Right renal pelvis (tissue), 4 donors: ENCODE data around the gene PTP4A2. TPM values are rescaled to one million over a fixed set of nuclear protein-coding genes. Genes with fewer than 3 reads are reported as not detected.
"Not testable (repeated sequence)": the region's sequence is repeated elsewhere in the genome, so short reads cannot be mapped to it uniquely, and the experiment has no call there.

ENCODE experiments used
- DNase-seq, 4 donors: peaks; one replicate each; pipeline ENCODE4 v3.0.0-alpha.2; 2013; ENCODE audit warnings: low read depth in 4 of 4, low spot score in 3 of 4, missing footprints in 1 of 4
- polyA plus RNA-seq, 4 donors: library from polyadenylated mRNA; unstranded; fragments of 120-200 nt; gene quantifications; one replicate each; pipeline ENCODE4 v1.2.1, GENCODE V29; 2013; ENCODE audit not compliant: insufficient read length in 4 of 4

Gene PTP4A2
- polyA plus RNA-seq, 4 donors: 212 to 247 (median 238) TPM

DNA sequence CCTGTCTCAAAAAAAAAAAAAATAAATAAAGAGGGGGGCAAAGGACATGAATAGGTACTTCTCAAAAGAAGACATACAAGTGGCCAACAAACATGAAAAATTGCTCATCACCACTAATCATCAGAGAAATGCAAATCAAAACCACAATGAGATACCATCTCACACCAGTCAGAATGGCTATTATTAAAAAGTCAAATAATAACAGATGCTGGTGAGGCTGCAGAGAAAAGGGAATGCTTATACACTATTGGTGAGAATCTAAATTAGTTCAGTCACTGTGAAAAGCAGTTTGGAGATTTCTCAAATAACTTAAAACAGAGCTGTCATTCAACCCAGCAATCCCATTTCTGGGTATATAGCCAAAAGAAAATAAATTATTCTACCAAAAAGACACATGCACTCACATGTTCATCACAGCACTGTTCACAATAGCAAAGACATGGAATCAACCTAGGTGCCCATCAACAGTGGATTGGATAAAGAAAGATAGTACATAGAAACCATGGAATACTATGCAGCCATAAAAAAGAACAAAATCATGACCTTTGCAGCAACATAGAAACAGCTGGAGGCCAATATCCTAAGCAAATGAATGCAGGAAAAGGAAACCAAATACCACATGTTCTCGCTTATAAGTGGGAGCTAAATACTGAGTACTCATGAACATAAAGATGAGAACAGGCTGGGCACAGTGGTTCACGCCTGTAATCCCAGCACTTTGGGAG, 42.5 kb downstream of the PTP4A2 start:
- not testable (repeated sequence) for DNase-seq

DNA sequence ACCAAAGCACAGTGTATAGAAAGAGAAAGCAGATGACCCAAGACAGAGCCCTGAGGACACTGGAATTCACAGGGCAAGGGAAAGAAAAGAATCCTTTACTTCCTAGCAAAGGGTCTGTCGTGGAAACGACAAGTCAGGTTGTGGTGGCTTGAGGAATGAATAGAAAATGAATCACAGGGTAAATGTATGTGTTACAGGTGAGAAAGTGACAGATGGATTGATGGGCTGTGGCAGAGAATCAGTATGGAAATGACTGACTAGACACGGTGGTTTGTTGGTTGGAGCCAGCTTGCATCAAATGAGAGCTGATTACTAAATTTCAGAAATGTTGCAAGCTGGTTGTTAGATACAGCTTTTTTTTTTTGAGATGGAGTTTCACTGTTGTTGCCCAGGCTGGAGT, 46.9 kb downstream of the PTP4A2 start:
- DNase-seq: no peak

DNA sequence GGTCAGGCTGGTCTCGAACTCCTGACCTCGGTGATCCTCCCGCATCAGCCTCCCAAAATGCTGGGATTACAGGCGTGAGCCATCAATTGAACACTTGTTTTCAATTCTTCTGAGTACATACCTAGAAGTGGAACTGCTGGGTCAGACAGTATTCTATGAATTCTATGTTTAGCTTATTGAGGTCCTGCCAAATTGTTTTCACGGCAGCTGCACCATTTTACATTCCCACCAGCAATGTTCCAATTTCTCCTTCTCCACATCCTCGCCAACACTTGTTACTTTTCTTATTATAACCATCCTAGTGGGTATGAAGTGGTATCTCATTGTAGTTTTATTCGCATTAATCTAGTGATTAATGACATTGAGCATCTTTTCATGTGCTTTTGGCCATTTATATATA, 49.9 kb downstream of the PTP4A2 start:
- DNase-seq: no peak

DNA sequence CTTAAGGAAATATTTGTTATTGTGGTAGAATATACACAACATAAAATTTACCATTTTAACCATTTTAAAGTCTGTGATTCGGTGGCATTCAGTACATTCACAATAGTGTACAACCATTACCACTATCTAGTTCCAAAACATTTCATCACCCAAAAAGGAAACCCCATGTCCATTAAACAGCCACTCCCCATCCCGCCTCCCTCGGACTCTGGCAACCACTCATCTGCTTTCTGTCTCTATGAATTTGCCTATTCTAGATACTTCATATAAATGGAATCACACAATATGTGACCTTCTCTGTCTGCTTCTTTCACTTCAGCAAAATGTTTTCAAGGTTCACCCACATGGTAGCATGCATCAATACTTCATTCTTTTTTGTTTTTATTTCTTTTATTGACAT, 51.3 kb downstream of the PTP4A2 start:
- no peak for DNase-seq

DNA sequence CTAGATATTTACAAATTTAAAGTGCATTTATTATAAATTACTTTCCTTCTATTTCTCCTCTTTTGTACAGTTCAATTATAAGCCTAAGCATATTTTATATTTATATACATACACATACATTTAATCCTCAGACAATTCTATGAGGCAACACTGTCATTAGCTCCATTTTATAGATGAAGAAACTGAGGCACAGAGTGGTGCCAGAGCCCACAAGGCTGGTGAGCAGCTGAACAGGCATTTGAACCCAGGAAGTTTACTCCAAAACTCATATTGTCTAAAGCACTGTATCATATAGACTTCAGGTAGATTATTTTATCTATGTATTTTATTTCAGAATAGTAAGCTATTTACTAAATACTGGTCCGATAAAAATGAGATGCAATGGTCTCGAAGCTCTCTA, 52.3 kb downstream of the PTP4A2 start:
- no peak for DNase-seq

DNA sequence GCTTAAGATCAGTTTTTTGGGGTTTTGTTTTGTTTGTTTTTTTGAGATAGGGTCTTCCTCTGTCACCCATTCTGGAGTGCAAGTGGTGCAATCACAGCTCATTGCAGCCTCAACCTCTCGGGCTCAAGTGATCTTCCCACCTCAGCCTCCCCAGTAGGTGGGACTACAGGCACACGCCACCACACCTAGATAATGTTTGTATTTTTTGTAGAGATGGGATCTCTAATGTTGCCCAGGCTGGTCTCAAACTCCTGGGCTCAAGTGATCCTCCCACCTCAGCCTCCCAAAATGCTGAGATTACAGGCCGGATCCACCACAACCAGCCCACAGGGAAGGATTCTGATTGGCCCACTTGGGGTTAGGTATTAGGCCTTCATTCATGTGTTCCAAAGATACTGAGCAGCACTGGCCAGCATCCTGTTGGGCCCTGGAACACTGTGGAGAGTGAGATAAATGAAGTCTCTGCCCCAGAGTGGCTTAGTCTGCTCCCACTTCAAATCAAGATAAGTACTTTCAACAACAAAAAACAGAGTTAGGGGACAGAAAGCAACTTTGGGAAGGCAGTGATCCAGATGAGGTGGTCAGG, 54.7 kb downstream of the PTP4A2 start:
- DNase-seq: no peak

DNA sequence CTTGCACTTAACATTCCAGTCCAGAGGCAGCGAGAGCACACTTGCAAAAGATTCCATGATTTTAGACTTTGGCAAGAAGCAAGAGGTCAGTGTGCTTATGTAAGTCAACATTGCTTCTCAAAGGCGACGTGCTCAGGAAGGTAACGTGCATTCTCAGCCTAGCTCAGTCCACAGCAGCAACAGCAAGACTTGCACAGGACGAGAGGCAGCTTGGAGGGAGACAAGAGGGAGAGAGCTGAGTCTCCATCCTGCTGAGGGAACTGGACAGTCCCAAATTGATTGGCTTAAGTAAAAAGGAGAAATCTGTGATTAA, 56.5 kb downstream of the PTP4A2 start:
- no peak for DNase-seq

DNA sequence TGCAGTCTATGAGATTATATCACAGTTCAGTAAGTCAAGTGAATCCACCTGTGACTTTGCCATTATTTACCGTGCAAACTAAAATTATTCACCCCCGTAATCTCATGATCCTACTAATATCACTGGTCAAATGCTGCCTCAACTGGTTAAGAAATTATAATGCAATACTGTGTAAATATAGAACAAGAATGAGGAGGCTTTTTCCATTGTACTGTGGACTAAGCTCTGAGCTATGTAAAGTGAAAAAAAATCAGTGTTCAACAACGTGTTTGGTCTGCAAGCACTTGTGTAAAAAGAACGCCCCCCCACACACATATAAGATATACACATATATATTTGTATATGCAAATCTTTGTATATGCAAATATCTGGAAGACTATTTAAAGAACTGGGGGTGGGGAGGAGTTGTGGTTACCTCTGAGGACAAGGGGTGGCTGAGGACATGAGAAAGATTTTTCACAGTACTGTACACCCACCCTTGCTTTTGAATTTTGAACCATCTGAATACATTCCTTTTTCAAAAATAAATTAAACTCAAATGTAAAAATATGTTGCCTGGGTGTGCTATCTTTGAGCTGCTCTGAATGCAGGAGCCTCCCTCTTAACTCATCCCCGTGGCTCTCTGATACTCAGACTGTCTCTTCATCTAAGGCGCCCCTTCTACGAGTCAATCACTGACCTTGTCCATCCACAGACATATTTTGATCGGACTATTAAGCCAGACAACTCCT, 57.0 kb downstream of the PTP4A2 start:
- DNase-seq: no peak

DNA sequence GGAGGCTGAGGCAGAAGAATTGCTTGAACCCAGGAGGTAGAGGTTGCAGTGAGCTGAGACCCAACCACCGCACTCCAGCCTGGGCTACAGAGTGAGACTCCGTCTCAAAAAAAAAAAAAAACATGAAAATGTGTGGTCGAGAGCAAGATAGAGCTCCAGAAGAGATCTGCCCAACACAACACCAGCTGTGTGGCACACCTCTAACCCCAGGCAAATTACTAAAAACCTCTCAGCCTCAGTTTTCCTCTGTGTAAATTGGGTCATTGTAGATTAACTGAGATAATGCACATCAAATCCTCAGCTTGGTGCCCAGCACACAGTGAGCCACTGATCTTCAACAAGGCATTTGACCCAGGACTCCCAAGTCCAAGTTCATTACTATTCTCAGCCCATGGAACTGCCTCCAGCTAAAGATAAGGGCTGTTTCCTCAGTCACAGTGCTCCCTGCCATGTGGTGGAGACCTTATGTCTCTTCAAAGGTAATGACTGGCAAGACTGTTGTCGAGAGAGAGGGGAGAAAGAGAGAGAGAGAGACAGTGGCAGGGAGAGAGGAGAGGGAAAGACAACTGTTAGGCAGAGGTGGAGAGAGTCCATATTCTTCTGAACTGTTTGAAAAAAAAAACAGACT, 58.1 kb downstream of the PTP4A2 start:
- no peak for DNase-seq

DNA sequence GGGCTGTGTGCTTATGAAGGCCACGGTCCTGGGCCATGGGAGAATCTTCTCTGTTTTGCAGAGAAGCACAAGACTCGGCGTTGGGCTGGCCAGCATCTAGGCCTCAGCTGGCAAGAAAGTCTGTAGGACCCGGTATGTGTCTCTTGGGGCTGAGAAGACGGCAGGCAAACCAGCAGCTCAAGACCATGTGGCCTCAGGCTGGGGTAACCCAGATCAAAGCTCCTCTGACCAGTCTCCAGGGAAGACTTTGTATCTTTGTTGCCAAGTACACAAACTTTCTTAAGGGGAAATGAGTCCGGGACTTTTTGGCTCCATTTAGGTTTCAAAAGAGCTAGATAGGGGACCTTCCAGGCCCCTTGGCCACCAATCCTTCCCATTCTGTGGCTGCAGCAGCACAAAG, 60.1 kb downstream of the PTP4A2 start:
- no peak for DNase-seq

DNA sequence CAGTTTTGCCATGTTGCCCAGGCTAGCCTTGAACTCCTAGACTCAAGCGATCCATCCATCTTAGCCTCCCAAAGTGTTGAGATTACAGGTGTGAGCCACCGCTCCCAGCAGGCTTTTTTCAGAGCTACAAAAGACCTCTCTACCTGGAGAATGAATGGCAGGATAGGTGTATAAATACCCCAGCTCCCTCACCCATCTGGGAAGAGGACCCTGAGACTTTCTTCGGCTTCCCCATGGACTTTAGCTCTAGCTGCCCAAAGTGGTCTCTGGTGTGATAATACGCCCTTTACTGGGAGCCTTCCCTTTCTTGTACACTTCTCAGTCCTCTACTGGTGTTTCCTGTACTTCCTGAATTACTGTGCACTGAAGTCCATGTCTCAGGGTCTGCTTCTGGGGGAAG, 60.6 kb downstream of the PTP4A2 start:
- DNase-seq: no peak

DNA sequence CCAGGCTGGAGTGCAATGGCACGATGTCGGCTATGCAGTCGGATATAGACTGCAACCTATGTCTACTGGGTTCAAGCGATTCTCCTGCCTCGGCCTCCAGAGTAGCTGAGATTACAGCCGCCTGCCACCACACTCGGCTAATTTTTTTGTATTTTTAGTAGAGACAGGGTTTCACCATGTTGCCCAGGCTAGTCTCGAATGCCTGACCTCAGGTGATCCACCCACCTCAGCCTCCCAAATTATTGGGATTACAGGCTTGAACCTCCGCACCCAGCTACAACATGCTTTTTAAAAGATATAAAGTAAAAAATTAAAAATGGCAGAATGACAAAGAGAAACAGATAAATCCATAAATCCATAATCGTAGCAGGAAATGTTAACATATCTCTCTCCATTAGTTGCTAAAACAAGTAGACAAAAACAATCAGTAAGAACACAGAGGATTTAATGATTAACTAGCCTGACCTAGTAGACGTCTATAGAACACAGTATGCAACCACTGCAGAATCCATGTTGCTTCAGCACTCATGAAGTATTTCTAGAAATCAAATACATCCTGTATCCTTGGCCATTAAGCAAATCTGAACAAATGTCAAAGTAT, 62.4 kb downstream of the PTP4A2 start:
- DNase-seq: no peak

DNA sequence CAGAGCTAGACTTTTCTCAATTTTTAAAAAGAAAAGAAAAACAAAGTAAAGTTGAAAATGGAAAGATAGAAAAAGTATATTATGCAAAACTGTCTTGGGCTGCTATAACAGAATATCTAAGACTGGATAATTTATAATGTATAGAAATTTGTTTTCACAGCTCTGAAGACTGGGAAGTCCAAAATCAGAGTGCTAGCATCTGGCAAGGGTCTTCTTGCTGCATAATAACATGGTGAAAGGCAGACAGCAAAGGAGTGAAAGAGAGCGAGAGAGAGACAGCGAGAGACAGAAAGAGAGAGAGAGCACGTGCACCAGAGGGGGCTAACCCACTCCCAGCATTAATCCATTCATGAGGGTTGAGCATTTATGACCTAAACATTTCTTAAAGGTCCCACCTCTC, 63.2 kb downstream of the PTP4A2 start:
- DNase-seq: no peak

DNA sequence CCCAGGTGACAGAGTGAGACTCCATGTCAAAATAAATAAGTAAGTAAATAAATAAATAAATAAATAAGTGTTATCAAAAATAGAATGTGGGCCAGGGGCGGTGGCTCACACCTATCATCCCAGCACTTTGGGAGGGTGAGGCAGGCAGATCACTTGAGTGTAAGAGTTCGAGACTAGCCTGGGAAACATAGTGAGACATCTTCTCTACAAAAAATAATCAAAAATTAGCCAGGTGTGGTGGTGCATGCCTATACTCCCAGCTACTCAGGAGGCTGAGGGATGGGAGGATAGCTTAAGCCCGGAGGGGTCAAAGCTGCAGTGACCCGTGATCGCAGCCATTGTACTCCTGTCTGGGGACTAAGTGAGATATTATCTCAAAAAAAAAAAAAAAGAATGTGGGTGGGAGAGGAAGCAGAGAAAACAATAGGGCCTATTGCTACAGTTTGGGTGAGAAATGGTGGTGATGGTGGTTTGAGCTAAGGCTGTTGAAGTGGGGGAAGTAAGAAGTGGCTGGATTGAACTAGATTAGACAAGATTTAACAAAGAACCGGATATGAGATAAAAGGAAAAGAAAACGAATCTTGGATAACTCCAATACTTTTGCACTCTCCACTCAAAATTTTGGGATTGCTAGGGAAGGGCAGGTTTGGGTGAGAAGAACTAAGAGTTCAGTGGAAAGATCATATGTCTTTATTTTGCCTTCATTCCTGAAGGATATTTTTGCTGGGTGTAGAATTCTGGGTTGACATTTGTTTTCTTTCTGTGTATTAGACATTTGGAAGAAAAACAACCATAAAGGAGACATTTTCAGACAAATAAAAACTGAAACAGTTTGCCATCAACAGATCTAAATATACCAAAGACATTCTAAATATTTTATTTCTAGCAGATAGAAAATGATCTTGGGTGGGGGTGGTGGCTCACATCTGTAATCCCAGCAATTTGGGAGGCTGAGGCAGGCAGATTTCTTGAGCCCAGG, 65.2 kb downstream of the PTP4A2 start:
- no peak for DNase-seq

DNA sequence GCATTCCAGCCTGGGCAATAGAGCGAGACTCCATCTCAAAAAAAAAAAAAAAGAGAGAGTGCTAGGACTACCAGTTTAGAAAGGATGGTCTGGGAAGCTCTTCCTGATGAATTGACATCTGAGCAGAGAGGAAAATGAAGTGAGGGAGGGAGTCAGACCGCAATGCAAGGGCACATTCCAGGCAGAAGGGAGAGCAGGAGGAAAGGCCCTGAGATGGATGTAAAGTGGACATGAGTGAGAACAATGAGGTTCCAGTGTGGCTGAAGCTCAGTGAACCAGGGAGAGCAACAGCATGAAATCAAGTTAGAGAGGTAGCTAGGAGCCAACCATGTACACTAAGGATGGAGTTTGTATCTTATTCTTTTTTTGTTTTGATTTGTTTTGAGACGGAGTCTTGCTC, 66.5 kb downstream of the PTP4A2 start:
- DNase-seq: no peak

DNA sequence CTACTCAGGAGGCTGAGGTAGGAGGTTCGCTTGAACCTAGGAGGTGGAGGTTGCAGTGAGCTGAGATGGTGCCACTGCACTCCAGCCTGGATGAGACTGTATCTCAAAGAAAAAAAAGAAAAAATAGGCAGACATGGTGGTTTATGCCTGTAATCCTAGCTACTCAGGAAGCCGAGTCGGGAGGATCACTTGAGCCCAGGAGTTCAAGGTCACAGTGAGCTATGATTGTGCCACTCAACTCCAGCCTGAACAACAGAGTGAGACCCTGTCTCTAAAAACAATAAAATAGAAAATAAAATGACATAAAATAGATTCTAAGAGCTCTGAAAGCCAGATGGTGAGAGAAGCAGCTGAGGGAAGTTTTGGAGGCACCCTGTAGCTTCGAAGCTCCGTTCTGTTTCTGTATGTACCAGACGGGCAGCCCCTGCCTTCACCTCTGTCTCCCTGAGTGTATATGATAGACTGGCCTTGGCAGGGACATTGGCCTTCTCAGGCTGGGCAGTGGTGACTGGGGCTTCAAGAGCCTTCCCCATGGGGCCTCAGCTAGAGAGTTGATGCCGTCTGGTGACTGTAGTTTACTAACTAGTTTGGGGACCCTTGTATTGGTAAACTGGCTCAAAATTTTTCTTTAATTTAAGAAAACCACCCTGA, 68.0 kb downstream of the PTP4A2 start:
- no peak for DNase-seq

DNA sequence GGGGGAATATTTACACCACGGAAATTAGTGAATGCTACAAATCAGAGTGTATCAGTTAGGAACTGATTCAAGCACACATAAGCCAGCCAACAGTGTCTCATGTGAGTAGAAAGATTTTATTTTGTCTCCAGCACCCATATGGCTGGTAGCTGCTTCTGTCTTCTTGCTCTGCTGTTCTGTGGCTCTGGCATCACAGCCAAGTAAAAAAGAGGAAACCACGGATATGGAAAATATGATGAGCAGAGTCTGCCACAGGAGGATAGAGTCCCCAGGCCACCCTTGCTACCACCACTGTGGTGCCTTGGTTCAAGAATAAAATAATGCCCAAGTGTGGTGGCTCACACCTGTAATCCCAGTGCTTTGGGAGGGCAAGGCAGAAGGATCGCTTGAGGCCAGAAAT, 68.7 kb downstream of the PTP4A2 start:
- DNase-seq: no peak

DNA sequence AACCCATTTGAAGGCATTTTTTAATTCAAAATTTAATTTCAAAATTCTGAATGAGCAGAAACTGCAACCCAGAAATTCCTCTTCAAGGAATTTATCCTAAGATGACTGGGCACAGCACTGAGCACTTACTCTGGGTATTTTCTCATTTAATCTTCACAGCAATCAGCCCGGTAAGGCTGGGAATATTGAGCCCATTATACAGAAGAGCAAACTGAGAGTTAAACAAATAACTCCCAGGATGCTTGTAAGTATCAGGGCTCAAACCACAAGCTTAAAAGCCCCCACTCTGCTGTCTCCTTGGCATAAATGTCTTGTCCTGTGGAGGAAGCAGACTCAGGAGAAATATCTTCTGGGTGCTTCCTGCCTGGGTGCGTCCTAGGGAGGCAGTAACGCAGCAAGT, 69.3 kb downstream of the PTP4A2 start:
- DNase-seq: no peak

DNA sequence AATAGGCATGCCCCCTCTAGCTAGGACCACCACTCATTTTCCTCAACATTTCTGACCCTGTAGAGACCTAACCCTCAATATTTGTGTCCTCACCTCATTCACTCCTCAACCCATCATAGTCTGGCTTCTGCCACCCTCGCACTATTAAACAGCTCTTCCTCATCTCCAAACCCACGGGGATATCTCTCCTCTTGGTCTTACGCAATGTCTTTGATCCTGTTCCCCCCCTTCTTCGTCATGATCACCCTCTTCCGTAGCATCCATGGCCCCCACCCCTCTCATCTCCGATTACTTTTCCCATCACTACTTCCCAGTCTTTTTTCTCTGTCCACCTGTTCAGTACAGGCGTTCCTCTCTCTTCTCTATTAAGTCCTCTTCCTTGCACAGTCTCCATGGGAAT, 70.6 kb downstream of the PTP4A2 start:
- DNase-seq: no peak
